Upper lobe of left lung (tissue), 4 donors: Measurements from ENCODE around the gene GIT2.

ENCODE experiments used
- CTCF ChIP-seq, 6 experiments: fragments of 450-650 bp in 4 of 6; fragments of 200-600 bp in 2 of 6; sonication (generic) in 2 of 6; IDR thresholded peaks; one replicate each; pipeline ENCODE4 v1.5.1; 2016 to 2019; ENCODE audit warnings: antibody characterized with exemption in 6 of 6
- POLR2AphosphoS5 ChIP-seq, 2 donors: sonication (generic); formaldehyde crosslinking; IDR thresholded peaks; one replicate each; pipeline ENCODE4 v1.5.1; 2017; ENCODE audit warnings: antibody characterized with exemption in 2 of 2

GRCh38 chr12:110029290-110029815, 33.2 kb upstream of the GIT2 start:
- no peak for TF ChIP-seq CTCF (IDR thresholded peaks at IDR 0.05)
- no peak for TF ChIP-seq POLR2AphosphoS5 (IDR thresholded peaks at IDR 0.05)
